Vagina (tissue), 2 donors: Measurements from ENCODE around the gene LILRB2.

ENCODE experiments used
- POLR2A ChIP-seq, 2 donors: fragments of 450-650 bp; IDR thresholded peaks; one replicate each; pipeline ENCODE4 v1.6.1; 2017; ENCODE audit warnings: antibody characterized with exemption in 2 of 2, mild to moderate bottlenecking in 2 of 2, moderate library complexity in 2 of 2
- POLR2AphosphoS5 ChIP-seq, 2 donors: sonication (generic); formaldehyde crosslinking; IDR thresholded peaks; one replicate each; pipeline ENCODE4 v1.9.0; 2017; ENCODE audit warnings: antibody characterized with exemption in 2 of 2, mild to moderate bottlenecking in 2 of 2, low read depth in 1 of 2; ENCODE audit not compliant: insufficient read depth in 1 of 2

DNA sequence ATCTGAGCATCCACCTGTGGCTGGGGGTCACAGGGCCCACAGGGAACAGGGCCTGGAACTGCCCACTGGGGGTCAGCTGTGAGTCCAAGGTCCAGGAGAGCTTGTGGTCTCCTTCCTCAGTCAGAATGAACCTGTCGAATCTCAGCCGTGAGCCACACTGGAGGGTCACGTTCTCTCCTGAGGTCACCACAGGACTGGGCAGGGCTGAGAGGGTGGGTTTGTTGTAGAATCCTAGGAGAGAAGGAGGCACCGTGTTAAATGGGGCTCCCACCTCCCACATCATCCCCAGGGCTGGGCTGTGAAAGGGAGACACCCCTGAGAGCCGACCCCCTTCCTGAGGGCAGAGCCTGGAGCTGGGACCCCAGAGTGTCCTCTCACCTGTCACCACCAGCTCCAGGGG is 30.6 kb upstream of the LILRB2 start:
- TF ChIP-seq POLR2A (IDR thresholded peaks at IDR 0.05) (no peak), POLR2AphosphoS5 (IDR thresholded peaks at IDR 0.05; ENCODE audit: insufficient read depth in 1 of 2, low read depth in 1 of 2) (no peak)
